AG04450 (cell line): ENCODE data around the gene ESR2. TPM values are rescaled to one million over a fixed set of nuclear protein-coding genes. Genes with fewer than 3 reads are reported as not detected.

Source experiments
- CTCF ChIA-PET: fragments of 300-600, 350-600 bp; formaldehyde crosslinking; extraction: SDS; loops from one replicate; lab custom pipeline; 2022; ENCODE audit warnings: antibody characterized with exemption, inconsistent platforms; lab: Charles Lee
- POLR2A ChIA-PET: fragments of 350-600 bp; formaldehyde crosslinking; extraction: SDS; loops from one replicate; lab custom pipeline; 2021; ENCODE audit warnings: antibody characterized with exemption, inconsistent platforms; lab: Yijun Ruan, JAX
- DNase-seq: peaks from one replicate; pipeline ENCODE4 v3.0.0-alpha.2; 2011; ENCODE audit warnings: low read depth, low spot score
- H3K27ac ChIP-seq: one replicate; pipeline ENCODE4 v1.5.1; 2012; ENCODE audit warnings: low read depth, low read length, control low read depth
- H3K27me3 ChIP-seq: one replicate; pipeline ENCODE4 v1.6.0; 2012; ENCODE audit warnings: low read length; ENCODE audit not compliant: control insufficient read depth, insufficient read depth
- H3K4me3 ChIP-seq: 2 replicates; pipeline ENCODE4 v1.5.1; 2011; ENCODE audit warnings: mild to moderate bottlenecking, low read depth, low read length, control low read depth
- H3K9me3 ChIP-seq: 2 replicates; pipeline ENCODE4 v1.5.1; 2012; ENCODE audit warnings: low read length; ENCODE audit not compliant: control insufficient read depth, insufficient read depth
- polyA plus RNA-seq: library from polyadenylated mRNA; depleted of rRNA; stranded (reverse); fragments of >200 nt; gene quantifications from 2 replicates; pipeline ENCODE4 v1.2.3, GENCODE V29; 2011
- TF ChIP-seq, protein P1 (sequence below): IDR thresholded peaks from 2 replicates; pipeline ENCODE4 v1.5.1; 2011; ENCODE audit warnings: low read depth, low read length, control low read depth, inconsistent platforms

ESR2 gene
- polyA plus RNA-seq, 1 experiment, result 0.04 TPM

- Histone ChIP-seq H3K27me3 (no peaks in the 10 kb centered on the region), H3K9me3 (no peaks in the 10 kb centered on the region), H3K4me3 (no peak overlapping the region), H3K27ac (no peak overlapping the region)
- POLR2A ChIA-PET, result interaction anchor here (0.6 kb wide), 1 partner anchor 18 kb away, joined by 5 read pairs; no protein-coding TSS in a partner anchor
- CTCF ChIA-PET, result interaction anchor here (0.7 kb wide), 1 partner anchor 106 kb away, joined by 7 read pairs; no protein-coding TSS in a partner anchor
- no peak for DNase-seq
- TF ChIP-seq, protein P1, sequence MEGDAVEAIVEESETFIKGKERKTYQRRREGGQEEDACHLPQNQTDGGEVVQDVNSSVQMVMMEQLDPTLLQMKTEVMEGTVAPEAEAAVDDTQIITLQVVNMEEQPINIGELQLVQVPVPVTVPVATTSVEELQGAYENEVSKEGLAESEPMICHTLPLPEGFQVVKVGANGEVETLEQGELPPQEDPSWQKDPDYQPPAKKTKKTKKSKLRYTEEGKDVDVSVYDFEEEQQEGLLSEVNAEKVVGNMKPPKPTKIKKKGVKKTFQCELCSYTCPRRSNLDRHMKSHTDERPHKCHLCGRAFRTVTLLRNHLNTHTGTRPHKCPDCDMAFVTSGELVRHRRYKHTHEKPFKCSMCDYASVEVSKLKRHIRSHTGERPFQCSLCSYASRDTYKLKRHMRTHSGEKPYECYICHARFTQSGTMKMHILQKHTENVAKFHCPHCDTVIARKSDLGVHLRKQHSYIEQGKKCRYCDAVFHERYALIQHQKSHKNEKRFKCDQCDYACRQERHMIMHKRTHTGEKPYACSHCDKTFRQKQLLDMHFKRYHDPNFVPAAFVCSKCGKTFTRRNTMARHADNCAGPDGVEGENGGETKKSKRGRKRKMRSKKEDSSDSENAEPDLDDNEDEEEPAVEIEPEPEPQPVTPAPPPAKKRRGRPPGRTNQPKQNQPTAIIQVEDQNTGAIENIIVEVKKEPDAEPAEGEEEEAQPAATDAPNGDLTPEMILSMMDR, result no peak
These were observed 49.9 kb downstream of the ESR2 start for GRCh38 chr14:64244279-64244678.

- H3K4me3 ChIP-seq, result no peak overlapping the region
- TF ChIP-seq, protein P1, result no peak
- POLR2A ChIA-PET, result no interaction called here
These were observed 55.5 kb downstream of the ESR2 start for GRCh38 chr14:64238631-64239030.

DNA sequence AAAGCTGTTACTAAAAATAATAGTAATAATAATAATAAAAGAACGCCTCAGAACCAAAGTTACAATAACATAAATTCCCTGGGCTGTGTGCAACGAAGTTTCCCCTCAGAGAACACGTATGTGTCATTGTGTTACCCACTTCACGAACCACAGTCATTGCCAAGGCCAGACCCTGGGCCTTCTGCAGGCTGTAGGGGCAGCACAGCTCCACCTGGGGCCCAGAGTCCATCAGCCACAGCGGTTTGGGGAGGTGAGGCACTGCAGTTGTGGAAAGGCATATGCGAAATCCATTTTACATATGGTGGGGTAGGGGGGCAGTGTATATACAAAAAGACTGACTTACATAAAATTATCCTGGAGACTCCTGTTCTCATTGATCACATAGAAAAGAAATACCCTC is 56.1 kb downstream of the ESR2 start:
- Histone ChIP-seq H3K27ac (no peak overlapping the region), H3K9me3 (no peaks in the 10 kb centered on the region; the same call in 1 of the 2 replicates), H3K4me3 (no peak overlapping the region), H3K27me3 (no peaks in the 10 kb centered on the region)
- no peak for DNase-seq
- TF ChIP-seq, protein P1, result no peak
- POLR2A ChIA-PET, result no interaction called here
- CTCF ChIA-PET, result interaction anchor here (1.3 kb wide), 1 partner anchor 12 kb away, joined by 3 read pairs; no protein-coding TSS in a partner anchor

More at GRCh38 chr14:64238631-64239030, 55.5 kb downstream of the ESR2 start:
- no peaks in the 10 kb centered on the region for H3K27me3 ChIP-seq
- H3K27ac ChIP-seq, result no peak overlapping the region
- no peak for DNase-seq
- no peaks in the 10 kb centered on the region; the same call in 1 of the 2 replicates for H3K9me3 ChIP-seq
- CTCF ChIA-PET, result interaction anchor here (1.3 kb wide), 1 partner anchor 12 kb away, joined by 3 read pairs; no protein-coding TSS in a partner anchor

- no peak for DNase-seq
- Histone ChIP-seq H3K4me3 (no peak overlapping the region), H3K9me3 (no peaks in the 10 kb centered on the region; the same call in 1 of the 2 replicates), H3K27ac (no peak overlapping the region), H3K27me3 (no peaks in the 10 kb centered on the region)
- TF ChIP-seq, protein P1, result no peak
- ChIA-PET POLR2A (no interaction called here), CTCF (interaction anchor here (1.5 to 1.8 kb wide), 3 partner anchors 60 to 197 kb away, joined by 3 to 4 read pairs (median 4); no protein-coding TSS in a partner anchor)
These were observed 58.2 kb downstream of the ESR2 start for GRCh38 chr14:64235652-64236640.
